GM19240 (cell line): Measurements from ENCODE around the gene CABP5.

Experiments
- DNase-seq: peaks from one replicate; pipeline ENCODE4 v3.0.0; 2011; ENCODE audit warnings: low spot score; ENCODE audit not compliant: insufficient read length

CABP5 gene

GRCh38 chr19:48033604-48034003, 10.3 kb downstream of the CABP5 start:
- DNase-seq: no peak

- no peak for DNase-seq
These were observed 13.8 kb downstream of the CABP5 start for GRCh38 chr19:48030073-48030472.

DNA sequence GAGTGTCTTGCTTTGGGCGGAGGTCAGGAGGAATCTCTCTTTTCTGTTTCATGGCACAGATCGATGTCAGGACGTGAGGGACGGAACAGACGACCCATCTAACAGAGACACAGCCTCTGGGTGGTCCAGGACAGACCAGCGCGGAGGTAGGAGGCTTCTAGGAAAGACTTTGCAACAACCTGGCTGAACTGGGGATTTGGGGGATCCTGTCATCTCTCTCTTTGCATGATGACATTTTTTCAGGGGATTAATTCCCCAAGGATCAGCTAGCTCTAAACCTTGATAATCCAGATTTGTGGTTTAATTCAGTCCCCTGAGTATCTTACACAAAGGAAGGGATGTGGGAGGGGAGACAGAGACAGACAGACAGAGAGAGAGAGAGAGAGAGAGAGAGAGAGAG, 14.4 kb downstream of the CABP5 start:
- DNase-seq: no peak

DNA sequence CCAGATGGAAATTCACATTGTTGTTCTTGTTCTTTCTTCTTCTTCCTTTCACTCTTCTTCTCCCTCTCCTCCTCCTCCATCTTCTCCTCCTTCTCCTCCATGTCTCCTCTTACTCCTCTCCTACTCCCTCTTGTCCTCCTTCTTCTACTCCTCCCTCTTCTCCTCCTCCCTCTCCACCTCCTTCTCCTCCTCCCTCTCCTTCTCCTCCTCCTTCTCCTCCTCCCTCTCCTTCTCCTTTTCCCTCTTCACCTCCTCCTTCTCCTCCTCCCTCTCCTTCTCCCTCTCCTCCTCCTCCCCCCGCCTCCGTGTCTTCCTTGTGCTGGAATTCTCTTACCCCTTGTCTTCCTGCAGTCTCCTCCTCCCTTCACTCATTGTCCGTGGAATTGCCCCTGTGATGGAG, 18.4 kb downstream of the CABP5 start:
- no peak for DNase-seq

DNA sequence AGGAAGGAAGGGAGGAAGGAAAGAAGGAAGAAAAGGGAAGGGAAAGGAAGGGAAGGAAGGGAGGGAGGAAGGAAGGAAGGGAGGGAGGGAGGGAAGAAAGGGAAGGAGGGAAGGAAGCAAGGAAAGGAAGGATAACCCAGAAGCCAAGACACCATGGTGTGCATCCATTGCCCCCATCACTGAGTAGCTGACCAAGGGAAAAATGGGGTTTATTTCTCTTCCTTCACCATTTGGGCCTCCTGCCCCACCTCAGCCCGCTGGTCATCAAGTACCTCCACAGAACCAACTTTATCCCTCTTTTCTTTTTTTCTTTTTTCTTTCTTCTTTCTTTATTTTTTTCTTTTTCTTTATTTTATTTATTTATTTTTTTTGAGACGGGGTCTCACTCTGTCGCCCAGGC, 20.4 kb downstream of the CABP5 start:
- DNase-seq: no peak

GRCh38 chr19:48023011-48023410, 20.9 kb downstream of the CABP5 start:
- no peak for DNase-seq

- DNase-seq: no peak
These were observed 23.2 kb downstream of the CABP5 start for GRCh38 chr19:48020686-48021085.

DNA sequence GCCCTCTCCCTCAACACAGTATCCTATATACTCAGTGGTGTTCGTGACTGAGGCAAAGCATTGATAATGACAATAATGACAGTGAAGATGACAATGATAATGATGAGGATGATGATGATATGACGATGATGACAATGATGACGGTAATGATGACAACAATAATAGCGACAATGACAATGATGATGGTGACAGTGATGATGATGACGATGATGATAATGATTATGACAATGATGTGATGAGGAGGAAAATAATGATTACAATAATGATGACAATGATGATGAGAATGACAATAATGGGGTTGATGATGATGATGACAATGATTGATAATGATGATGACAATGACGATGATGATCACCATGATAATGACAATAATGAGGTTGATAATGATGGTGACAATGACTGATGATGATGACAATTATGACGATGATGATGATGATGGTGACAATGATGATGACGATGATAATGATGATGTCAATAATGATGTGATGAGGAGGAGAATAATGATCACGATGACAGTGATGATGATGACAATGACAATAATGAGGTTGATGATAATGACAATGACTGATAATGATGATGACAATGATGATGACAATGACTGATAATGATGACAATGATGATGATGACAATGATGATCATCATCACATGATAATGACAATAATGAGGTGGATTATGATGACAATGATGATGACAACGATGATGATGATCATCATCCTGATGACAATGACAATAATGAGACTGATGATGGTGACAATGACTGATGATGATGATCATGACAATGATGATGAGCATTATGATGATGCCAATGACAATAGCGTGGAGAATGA, 32.7 kb downstream of the CABP5 start:
- no peak for DNase-seq

DNA sequence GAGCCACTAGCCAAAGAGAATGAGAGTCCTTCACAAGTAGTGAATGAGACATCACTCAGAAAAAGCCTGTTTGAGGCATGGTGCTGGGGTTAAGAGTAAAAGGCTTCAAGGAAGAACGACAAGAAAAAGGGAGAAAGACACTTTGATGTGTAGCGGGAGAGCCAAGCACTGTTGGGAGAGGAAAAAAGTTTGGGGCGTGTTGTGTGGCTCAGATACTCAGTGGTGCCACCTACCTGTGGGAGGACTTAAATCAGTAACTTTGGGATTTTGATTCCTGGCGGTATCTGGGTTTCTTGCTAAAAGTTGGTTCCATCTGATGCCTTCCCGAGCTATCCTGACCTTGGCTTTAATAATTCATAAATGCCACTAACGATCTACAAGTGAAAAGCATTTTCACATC, 37.1 kb downstream of the CABP5 start:
- DNase-seq: no peak

DNA sequence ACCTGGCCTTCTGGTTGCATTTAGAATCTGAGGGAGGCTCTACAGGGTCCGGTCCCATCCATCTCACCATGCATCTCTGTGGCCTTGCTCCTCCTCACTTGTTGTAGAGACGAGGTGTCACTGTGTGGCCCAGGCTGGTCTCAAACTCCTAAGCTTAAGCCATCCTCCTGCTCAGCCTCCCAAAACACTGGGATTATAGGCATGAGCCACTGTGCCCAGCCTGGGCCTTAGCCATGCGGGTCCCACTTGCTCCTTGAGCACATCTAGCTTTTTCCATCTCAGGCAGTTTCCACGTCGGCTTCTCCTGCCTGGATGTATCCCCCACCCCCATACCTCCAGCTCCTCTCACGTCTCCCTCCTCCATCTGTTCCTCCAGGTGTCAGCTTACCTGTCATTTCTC, 39.6 kb downstream of the CABP5 start:
- no peak for DNase-seq

GRCh38 chr19:48000846-48001245, 43.0 kb downstream of the CABP5 start:
- no peak for DNase-seq

- no peak for DNase-seq
These were observed 45.1 kb downstream of the CABP5 start for GRCh38 chr19:47998800-47999199.

- DNase-seq: no peak
These were observed 47.6 kb downstream of the CABP5 start for GRCh38 chr19:47996230-47996727.

DNA sequence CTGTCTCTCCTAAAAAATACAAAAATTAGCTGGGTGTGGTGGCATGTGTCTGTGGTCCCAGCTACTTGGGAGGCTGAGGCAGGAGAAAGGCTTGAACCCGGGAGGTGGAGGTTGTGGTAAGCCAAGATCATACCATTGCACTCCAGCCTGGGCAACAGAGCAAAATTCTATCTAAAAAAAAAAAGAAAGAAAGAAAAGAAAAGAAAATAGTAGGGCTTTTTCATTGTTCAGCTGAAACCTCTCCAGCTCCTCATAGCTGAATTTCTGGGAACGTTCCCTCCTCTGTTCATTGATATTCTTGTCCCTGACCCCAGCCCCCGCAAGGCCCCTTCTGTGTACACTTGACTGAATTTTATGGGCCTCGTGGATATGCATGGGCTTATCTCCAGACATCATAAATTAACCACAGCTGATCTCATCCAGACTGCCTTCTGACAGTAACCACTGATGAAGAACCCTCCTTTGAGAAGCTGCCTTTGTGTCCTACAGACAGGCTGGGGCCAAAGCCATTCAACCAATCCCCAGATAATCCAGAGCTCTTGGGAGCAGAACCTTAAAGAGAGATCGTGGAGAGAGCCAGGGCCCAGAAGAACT, 49.6 kb downstream of the CABP5 start, which contains the start of gene ELSPBP1:
Gene ELSPBP1, plus strand, starts transcription at position 424 of the 594 bp plus-strand sequence. CDS start 14,036 bp downstream, outside the sequence.
- DNase-seq: no peak

DNA sequence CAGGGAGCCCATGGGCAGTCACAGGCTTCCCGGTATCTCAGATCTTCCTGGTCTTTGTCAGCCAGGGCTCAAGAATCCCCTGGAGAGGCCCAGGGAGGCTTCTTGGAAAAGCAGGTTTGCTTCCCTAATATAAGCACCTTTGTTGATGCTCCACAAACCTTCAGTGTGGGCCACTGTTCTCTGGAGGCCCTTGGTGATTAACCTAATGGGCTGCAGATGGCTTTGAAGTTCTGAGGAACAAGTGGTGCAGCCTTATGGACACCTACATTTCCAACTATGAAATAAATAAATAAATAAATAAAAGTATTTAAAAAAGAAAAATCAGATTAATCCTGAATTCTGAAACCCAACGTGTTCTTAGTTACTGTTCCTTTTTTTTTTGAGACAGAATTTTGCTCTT, 51.8 kb downstream of the CABP5 start, which contains the start of gene BSPH1:
Gene BSPH1, minus strand, starts transcription at position 101 of the 400 bp plus-strand sequence. Its CDS starts 89 bp downstream, at position 12.
- DNase-seq: no peak

- no peak for DNase-seq
These were observed 52.6 kb downstream of the CABP5 start for GRCh38 chr19:47991191-47991808.
